Duodenal mucosa (tissue), 2 donors: ENCODE results near the gene BLOC1S5.
"Not testable (repeated sequence)": the region's sequence is repeated elsewhere in the genome, so short reads cannot be mapped to it uniquely, and the experiment has no call there.

ENCODE experiments used
- H3K27ac ChIP-seq: one replicate; pipeline ENCODE4 v1.7.0; 2013; ENCODE audit warnings: low read depth, low read length
- H3K27me3 ChIP-seq, 2 donors: one replicate each; pipeline ENCODE4 v1.7.0; 2013; ENCODE audit warnings: low read length in 2 of 2, control low read depth in 1 of 2; ENCODE audit not compliant: insufficient read depth in 2 of 2, control insufficient read depth in 1 of 2
- H3K36me3 ChIP-seq, 2 donors: one replicate each; pipeline ENCODE4 v1.7.0; 2013; ENCODE audit warnings: low read length in 2 of 2, control low read depth in 1 of 2; ENCODE audit not compliant: insufficient read depth in 2 of 2, control insufficient read depth in 1 of 2
- H3K4me1 ChIP-seq, 2 donors: one replicate each; pipeline ENCODE4 v1.7.0; 2013; ENCODE audit warnings: low read length in 2 of 2, control low read depth in 1 of 2; ENCODE audit not compliant: insufficient read depth in 2 of 2, control insufficient read depth in 1 of 2
- H3K4me3 ChIP-seq, 2 donors: one replicate each; pipeline ENCODE4 v1.7.0; 2013; ENCODE audit warnings: low read length in 2 of 2, low read depth in 1 of 2
- H3K9ac ChIP-seq, 2 donors: one replicate each; pipeline ENCODE4 v1.7.0; 2013; ENCODE audit warnings: low read length in 2 of 2, low read depth in 1 of 2
- H3K9me3 ChIP-seq, 2 donors: one replicate each; pipeline ENCODE4 v1.7.0; 2013; ENCODE audit warnings: low read length in 2 of 2, control low read depth in 1 of 2; ENCODE audit not compliant: control insufficient read depth in 1 of 2

BLOC1S5 gene

DNA sequence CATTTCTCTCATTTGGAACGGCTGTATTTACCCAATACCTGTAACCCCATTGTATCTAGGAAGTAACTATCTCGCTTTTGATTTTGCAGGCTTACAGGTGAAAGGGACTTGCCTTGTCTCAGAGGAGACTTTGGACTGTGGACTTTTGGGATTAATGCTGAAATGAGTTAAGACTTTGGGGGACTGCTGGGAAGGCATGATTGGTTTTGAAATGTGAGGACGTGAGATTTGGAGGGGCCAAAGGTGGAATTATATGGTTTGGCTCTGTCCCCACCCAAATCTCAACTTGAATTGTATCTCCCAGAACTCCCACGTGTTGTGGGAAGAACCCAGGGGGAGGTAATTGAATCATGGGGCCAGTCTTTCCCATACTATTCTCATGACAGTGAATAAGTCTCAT, 18.4 kb downstream of the BLOC1S5 start:
- H3K9me3 ChIP-seq, H3K27me3 ChIP-seq, H3K4me3 ChIP-seq, H3K27ac ChIP-seq, H3K4me1 ChIP-seq, H3K36me3 ChIP-seq, H3K9ac ChIP-seq: not testable (repeated sequence)

DNA sequence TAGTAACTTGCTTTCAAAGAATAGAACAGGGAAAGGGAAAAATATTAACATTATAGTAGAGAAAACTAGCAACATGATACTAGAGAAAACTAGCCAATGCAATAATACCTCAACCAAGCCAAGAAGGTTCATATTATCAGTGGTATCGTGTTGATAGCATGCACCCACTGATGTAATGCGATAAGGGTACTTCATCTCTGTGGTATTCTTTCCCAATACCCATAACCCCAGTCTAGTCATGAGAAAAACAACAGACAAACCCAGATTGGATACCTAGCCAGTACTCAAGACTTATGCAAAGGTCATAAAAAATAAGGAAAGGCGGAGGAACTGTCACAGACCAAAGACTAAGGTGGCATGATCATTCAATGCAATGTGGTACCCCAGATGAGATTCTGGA, 21.0 kb downstream of the BLOC1S5 start:
- Histone ChIP-seq H3K4me3 (no peak overlapping the region), H3K27me3 (no peaks in the 10 kb centered on the region), H3K9me3 (no peaks in the 10 kb centered on the region), H3K36me3 (peaks cover 0 to 6% of the 10 kb centered on the region in 2 donors), H3K9ac (no peak overlapping the region), H3K4me1 (no peaks in the 10 kb centered on the region), H3K27ac (no peak overlapping the region)

DNA sequence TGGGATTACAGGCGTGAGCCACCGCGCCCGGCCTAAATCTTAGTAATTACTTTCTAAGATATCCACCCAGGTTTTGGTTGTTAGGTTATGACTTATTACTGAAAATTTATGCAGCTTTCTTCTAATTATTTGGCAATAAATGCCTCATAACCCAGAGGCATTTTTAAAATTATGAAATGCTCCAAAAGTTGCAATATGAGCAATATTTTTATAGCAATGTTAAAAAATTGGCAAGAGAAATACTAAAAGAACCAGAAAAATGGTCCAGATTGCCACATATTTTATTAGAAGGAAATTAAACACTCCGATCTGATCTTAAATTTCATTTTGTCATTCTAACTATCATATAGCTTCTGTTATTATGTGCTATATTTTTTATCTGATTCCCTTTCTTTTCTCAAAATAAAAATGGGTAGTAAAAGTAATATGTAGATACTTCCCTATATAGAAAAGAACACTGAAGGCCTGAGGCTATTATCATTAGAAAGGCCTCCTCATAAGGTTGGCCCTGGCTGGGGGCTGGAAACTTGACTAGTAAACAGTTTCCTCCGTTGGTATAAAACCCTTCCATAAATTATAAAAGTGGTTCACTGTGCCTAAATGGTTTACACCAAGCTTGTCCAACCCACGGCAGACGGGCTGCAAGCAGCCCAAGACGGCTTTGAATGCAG, 22.1 kb downstream of the BLOC1S5 start:
- Histone ChIP-seq H3K36me3 (peaks cover 0 to 6% of the 10 kb centered on the region in 2 donors), H3K4me1 (no peaks in the 10 kb centered on the region), H3K27me3 (no peaks in the 10 kb centered on the region), H3K9me3 (no peaks in the 10 kb centered on the region), H3K27ac (no peak overlapping the region), H3K9ac (no peak overlapping the region), H3K4me3 (no peak overlapping the region)

- H3K36me3 ChIP-seq, H3K9me3 ChIP-seq, H3K27me3 ChIP-seq, H3K4me1 ChIP-seq, H3K4me3 ChIP-seq, H3K27ac ChIP-seq, H3K9ac ChIP-seq: not testable (repeated sequence)
Measured at GRCh38 chr6:8034107-8034506, 30.1 kb downstream of the BLOC1S5 start.

GRCh38 chr6:8030920-8031319, 33.3 kb downstream of the BLOC1S5 start:
- Histone ChIP-seq H3K27ac (no peak overlapping the region), H3K9ac (no peak overlapping the region), H3K9me3 (no peaks in the 10 kb centered on the region), H3K4me1 (no peaks in the 10 kb centered on the region), H3K27me3 (no peaks in the 10 kb centered on the region), H3K36me3 (no peaks in the 10 kb centered on the region), H3K4me3 (no peak overlapping the region)

- H3K9ac ChIP-seq: no peak overlapping the region
- no peak overlapping the region for H3K4me3 ChIP-seq
- H3K27ac ChIP-seq: no peak overlapping the region
- H3K36me3 ChIP-seq: peaks cover 0 to 2% of the 10 kb centered on the region in 2 donors
- no peaks in the 10 kb centered on the region for H3K4me1 ChIP-seq
- no peaks in the 10 kb centered on the region for H3K27me3 ChIP-seq
- no peaks in the 10 kb centered on the region for H3K9me3 ChIP-seq
Measured at GRCh38 chr6:8029243-8029870, 34.8 kb downstream of the BLOC1S5 start.

DNA sequence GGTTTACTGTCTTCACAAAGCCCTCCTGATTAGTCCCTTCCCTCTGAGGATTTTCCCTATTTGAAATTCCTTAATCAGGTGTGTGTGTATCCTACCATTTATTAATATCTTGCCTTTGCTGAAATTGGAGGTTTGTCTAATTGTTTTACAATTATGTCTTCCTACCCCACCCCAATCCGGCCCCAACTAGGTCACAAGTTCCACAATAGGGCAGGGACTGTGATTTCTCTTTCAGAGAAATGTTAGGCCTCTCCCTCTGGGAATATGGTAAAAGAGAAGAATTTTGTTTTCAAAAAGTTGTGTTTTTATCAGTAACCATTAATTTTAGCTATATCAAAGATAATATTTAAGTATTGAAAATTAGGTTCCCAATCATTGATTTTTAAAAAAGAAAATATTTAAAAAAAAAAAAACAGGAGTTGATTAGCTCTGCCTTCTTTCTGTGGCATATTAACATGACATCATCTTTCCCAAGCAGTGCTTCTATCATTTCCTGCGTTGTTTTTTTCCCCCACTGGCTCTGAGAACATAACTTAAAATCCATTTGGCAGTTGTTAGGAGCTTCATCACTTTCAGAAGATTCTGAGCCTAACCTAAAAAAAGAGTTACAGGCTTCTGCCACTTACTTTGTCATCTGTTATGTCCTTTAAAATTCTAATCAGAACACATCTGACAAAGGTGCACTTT, 36.1 kb downstream of the BLOC1S5 start:
- H3K4me3 ChIP-seq: no peak overlapping the region
- H3K9me3 ChIP-seq: no peaks in the 10 kb centered on the region
- H3K9ac ChIP-seq: no peak overlapping the region
- H3K27ac ChIP-seq: no peak overlapping the region
- no peaks in the 10 kb centered on the region for H3K4me1 ChIP-seq
- H3K27me3 ChIP-seq: no peaks in the 10 kb centered on the region
- peaks cover 0 to 2% of the 10 kb centered on the region in 2 donors for H3K36me3 ChIP-seq

DNA sequence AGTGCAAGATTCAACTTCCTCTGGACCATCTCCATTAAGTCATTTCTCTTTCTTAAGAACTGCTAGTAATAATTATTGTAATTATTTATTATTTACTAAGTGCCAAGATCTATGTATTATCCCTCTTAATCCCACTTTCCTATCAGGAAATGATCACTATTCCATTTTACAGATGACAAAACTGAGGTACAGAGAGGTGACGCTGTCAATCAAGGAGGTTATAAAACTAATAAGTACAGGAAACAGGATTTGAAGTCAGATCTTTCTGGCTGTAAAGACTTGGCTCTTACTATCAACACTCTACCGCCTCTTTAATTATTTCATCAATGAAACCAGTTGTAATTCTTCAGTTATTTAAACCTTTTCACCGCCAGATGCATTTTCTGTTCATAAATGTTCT, 37.4 kb downstream of the BLOC1S5 start:
- H3K9ac ChIP-seq: no peak overlapping the region
- peaks cover 0 to 2% of the 10 kb centered on the region in 2 donors for H3K36me3 ChIP-seq
- H3K27me3 ChIP-seq: no peaks in the 10 kb centered on the region
- H3K9me3 ChIP-seq: no peaks in the 10 kb centered on the region
- no peaks in the 10 kb centered on the region for H3K4me1 ChIP-seq
- H3K27ac ChIP-seq: no peak overlapping the region
- H3K4me3 ChIP-seq: no peak overlapping the region

DNA sequence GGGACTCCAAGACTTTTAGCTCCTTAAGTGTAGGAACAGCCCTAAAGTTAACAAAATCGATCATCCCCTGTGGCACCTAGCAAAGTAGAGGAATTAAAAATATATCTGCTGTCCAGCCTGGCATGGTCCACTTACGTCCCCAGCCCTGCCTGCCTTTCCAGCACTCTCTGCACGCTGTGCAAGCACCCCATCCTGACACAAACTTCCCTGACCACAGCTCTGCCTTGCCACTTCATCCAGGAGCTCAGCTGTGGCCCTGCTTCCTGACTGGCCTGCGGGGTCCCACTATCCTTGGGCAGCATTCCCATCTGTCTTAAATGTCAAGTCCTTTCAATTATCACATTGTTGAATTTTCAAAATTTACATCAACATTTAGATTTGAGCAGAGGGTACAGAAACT, 39.0 kb downstream of the BLOC1S5 start:
- H3K4me1 ChIP-seq: no peaks in the 10 kb centered on the region
- H3K4me3 ChIP-seq: no peak overlapping the region
- no peaks in the 10 kb centered on the region for H3K9me3 ChIP-seq
- H3K36me3 ChIP-seq: peaks cover 0 to 2% of the 10 kb centered on the region in 2 donors
- H3K9ac ChIP-seq: no peak overlapping the region
- no peaks in the 10 kb centered on the region for H3K27me3 ChIP-seq
- H3K27ac ChIP-seq: no peak overlapping the region

- Histone ChIP-seq H3K27ac (no peak overlapping the region), H3K27me3 (no peaks in the 10 kb centered on the region), H3K4me1 (no peaks in the 10 kb centered on the region), H3K9me3 (no peaks in the 10 kb centered on the region), H3K36me3 (peaks cover 0 to 2% of the 10 kb centered on the region in 2 donors), H3K4me3 (no peak overlapping the region), H3K9ac (no peak overlapping the region)
Measured at GRCh38 chr6:8023638-8024037, 40.6 kb downstream of the BLOC1S5 start.
